Esophagus muscularis mucosa (tissue), 4 donors: ENCODE measurements around the gene MAGI1. TPM values are rescaled to one million over a fixed set of nuclear protein-coding genes. Genes with fewer than 3 reads are reported as not detected.

Experiments
- DNase-seq: peaks from one replicate; pipeline ENCODE4 v3.0.0-alpha.2; 2017; ENCODE audit errors: extremely low spot score
- H3K27ac ChIP-seq, 4 donors: fragments of 200-600 bp; sonication (generic); replicated peaks in 1 of 4; 1 replicate in 3 of 4; 2 replicates in 1 of 4; pipeline ENCODE4 v1.5.1; 2016 to 2019; ENCODE audit warnings: mild to moderate bottlenecking in 1 of 4
- H3K27me3 ChIP-seq, 4 donors: fragments of 200-600 bp; sonication (generic); one replicate each; pipeline versions ENCODE4 v1.5.1 to v1.6.0; 2016 to 2019
- H3K36me3 ChIP-seq, 4 donors: fragments of 200-600 bp; sonication (generic); one replicate each; pipeline ENCODE4 v1.5.1; 2016 to 2019
- H3K4me1 ChIP-seq, 4 donors: fragments of 200-600 bp; sonication (generic); one replicate each; pipeline ENCODE4 v1.5.1; 2016 to 2019
- H3K4me3 ChIP-seq, 4 donors: fragments of 200-600 bp; sonication (generic); 1 replicate in 2 of 4; 2 replicates in 2 of 4; pipeline ENCODE4 v1.5.1; 2016 to 2019; ENCODE audit warnings: mild to moderate bottlenecking in 4 of 4, moderate library complexity in 1 of 4
- H3K9me3 ChIP-seq, 4 donors: fragments of 200-600 bp; sonication (generic); 1 replicate in 3 of 4; 2 replicates in 1 of 4; pipeline ENCODE4 v1.5.1; 2016 to 2019
- CTCF ChIP-seq, 3 experiments: fragments of 200-600 bp in 2 of 3; fragments of 450-650 bp in 1 of 3; sonication (generic) in 2 of 3; IDR thresholded peaks; one replicate each; pipeline ENCODE4 v1.5.1; 2017 to 2019; ENCODE audit warnings: antibody characterized with exemption in 3 of 3, mild to moderate bottlenecking in 2 of 3, moderate library complexity in 1 of 3
- EP300 ChIP-seq: sonication (generic); formaldehyde crosslinking; IDR thresholded peaks from one replicate; pipeline ENCODE4 v1.6.1; 2017; ENCODE audit warnings: antibody characterized with exemption
- POLR2A ChIP-seq: fragments of 450-650 bp; IDR thresholded peaks from one replicate; pipeline ENCODE4 v1.6.1; 2017; ENCODE audit warnings: antibody characterized with exemption, moderate library complexity, mild to moderate bottlenecking, low read depth
- POLR2AphosphoS5 ChIP-seq, 2 donors: sonication (generic); formaldehyde crosslinking; IDR thresholded peaks; one replicate each; pipeline ENCODE4 v1.6.1; 2017; ENCODE audit warnings: antibody characterized with exemption in 2 of 2
- WGBS: methylation state at CpG from one replicate; pipeline ENCODE4 v1.1.5; 2018; 5-methylcytosine and 5-hydroxymethylcytosine counted together
- intact Hi-C: fragments of 100-400 bp; cut with DNase I; formaldehyde crosslinking; loops from one replicate; pipeline ENCODE4 v1.15.1; 2023
- small RNA-seq, 3 donors: library from RNA; depleted of rRNA; stranded (forward); fragments of <200 nt; gene quantifications; one replicate each; pipeline ENCODE3, GENCODE V24; 2016
- total RNA-seq, 4 donors: library from RNA; depleted of rRNA; stranded (reverse); fragments of >200 nt; gene quantifications; one replicate each; pipeline versions ENCODE4 v1.1.0 to v1.2.1, GENCODE V29; 2016

Gene MAGI1
- total RNA-seq, 4 donors from 2014 or later, result 17.1 to 35.1 (median 25.2) TPM

- no peak for DNase-seq
- TF ChIP-seq POLR2A, result no peak
- no peak for TF ChIP-seq POLR2AphosphoS5 (IDR thresholded peaks at IDR 0.05)
- TF ChIP-seq EP300, result no peak
- no peak for TF ChIP-seq CTCF (IDR thresholded peaks at IDR 0.05)
- Histone ChIP-seq H3K27ac (no peak overlapping the region), H3K36me3 (no peaks in the 10 kb centered on the region), H3K27me3 (no peaks in the 10 kb centered on the region), H3K9me3 (peaks cover 0 to 6% (median 2%) of the 10 kb centered on the region in 4 donors), H3K4me3 (no peak overlapping the region), H3K4me1 (no peaks in the 10 kb centered on the region)
- WGBS, result 92% methylated on average over 2 of the region's 2 CpGs
- intact Hi-C loops, result no loop called here
Measured at GRCh38 chr3:65313666-65314065, 725.1 kb downstream of the MAGI1 start.

- WGBS, result 84% methylated on average over 4 of the region's 4 CpGs
- no peaks in the 10 kb centered on the region for H3K9me3 ChIP-seq
- intact Hi-C loops, result no loop called here
- no peaks in the 10 kb centered on the region for H3K36me3 ChIP-seq
- no peak for DNase-seq
- H3K27ac ChIP-seq, result no peak overlapping the region
- TF ChIP-seq EP300 (no peak), CTCF (IDR thresholded peaks at IDR 0.05) (no peak), POLR2A (no peak), POLR2AphosphoS5 (IDR thresholded peaks at IDR 0.05) (no peak)
- H3K4me1 ChIP-seq, result no peaks in the 10 kb centered on the region
- H3K27me3 ChIP-seq, result peaks cover 0 to 4% (median 0%) of the 10 kb centered on the region in 4 donors
- no peak overlapping the region for H3K4me3 ChIP-seq
Measured at GRCh38 chr3:65305836-65306235, 732.9 kb downstream of the MAGI1 start.

Small RNAs within 50 kb of the gene (small RNA-seq; reads per million reads assigned to genes)
- gene RF00019, result 0 reads per million in 3 donors

Other genes with a start within 250 kb of the MAGI1 start
- gene SLC25A26, start 182.1 kb upstream of the MAGI1 start, total RNA-seq, result 10 to 100 TPM; 23.0 to 39.0 (median 26.0) TPM